ENCODE results near the gene VOPP1.

VOPP1 gene

GRCh38 chr7:55491346-55491745, 81.0 kb downstream of the VOPP1 start:
- H3K27me3 ChIP-seq (ENCODE audit: control insufficient read depth, low read length) = no peaks in the 10 kb centered on the region
- TF ChIP-seq EZH2phosphoT487 (IDR thresholded peaks at IDR 0.05; ENCODE audit: borderline replicate concordance, low read length) = no peak
- TF ChIP-seq, protein P1, sequence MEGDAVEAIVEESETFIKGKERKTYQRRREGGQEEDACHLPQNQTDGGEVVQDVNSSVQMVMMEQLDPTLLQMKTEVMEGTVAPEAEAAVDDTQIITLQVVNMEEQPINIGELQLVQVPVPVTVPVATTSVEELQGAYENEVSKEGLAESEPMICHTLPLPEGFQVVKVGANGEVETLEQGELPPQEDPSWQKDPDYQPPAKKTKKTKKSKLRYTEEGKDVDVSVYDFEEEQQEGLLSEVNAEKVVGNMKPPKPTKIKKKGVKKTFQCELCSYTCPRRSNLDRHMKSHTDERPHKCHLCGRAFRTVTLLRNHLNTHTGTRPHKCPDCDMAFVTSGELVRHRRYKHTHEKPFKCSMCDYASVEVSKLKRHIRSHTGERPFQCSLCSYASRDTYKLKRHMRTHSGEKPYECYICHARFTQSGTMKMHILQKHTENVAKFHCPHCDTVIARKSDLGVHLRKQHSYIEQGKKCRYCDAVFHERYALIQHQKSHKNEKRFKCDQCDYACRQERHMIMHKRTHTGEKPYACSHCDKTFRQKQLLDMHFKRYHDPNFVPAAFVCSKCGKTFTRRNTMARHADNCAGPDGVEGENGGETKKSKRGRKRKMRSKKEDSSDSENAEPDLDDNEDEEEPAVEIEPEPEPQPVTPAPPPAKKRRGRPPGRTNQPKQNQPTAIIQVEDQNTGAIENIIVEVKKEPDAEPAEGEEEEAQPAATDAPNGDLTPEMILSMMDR (IDR thresholded peaks at IDR 0.05; ENCODE audit: low read depth, low read length, poor library complexity, severe bottlenecking) = no peak
- no peaks in the 10 kb centered on the region for H3K79me2 ChIP-seq (ENCODE audit: control insufficient read depth, low read length)
- H3K27ac ChIP-seq (ENCODE audit: low read depth, low read length) = no peak overlapping the region
- no peaks in the 10 kb centered on the region for H3K9me3 ChIP-seq (ENCODE audit: control insufficient read depth, insufficient read depth, low read length)
- no peak overlapping the region for H3K4me2 ChIP-seq (ENCODE audit: low read length)
- H3K9me2 ChIP-seq (replicated peaks; ENCODE audit: control insufficient read depth, low read length) = no peaks in the 10 kb centered on the region
- no peaks in the 10 kb centered on the region for H3F3A ChIP-seq (ENCODE audit: control insufficient read depth, insufficient read depth)
- no peaks in the 10 kb centered on the region for H3K4me1 ChIP-seq (ENCODE audit: control insufficient read depth, low read length)
- H3K36me3 ChIP-seq (ENCODE audit: control insufficient read depth, low read length) = peaks cover 58% of the 10 kb centered on the region
- 0 out of 2 replicates have a peak, but pooled peaks cover 5% of the 10 kb centered on the region for H4K20me1 ChIP-seq (ENCODE audit: control insufficient read depth, insufficient read depth, low read depth, low read length)
- no peak overlapping the region for H3K4me3 ChIP-seq (ENCODE audit: low read length)

GRCh38 chr7:55490099-55490498, 82.2 kb downstream of the VOPP1 start:
- TF ChIP-seq, protein P1 (IDR thresholded peaks at IDR 0.05; ENCODE audit: low read depth, low read length, poor library complexity, severe bottlenecking) = no peak
- no peak for TF ChIP-seq EZH2phosphoT487 (IDR thresholded peaks at IDR 0.05; ENCODE audit: borderline replicate concordance, low read length)
- H3F3A ChIP-seq (ENCODE audit: control insufficient read depth, insufficient read depth) = no peaks in the 10 kb centered on the region
- H3K9me2 ChIP-seq (replicated peaks; ENCODE audit: control insufficient read depth, low read length) = no peaks in the 10 kb centered on the region
- no peaks in the 10 kb centered on the region for H3K4me1 ChIP-seq (ENCODE audit: control insufficient read depth, low read length)
- H3K4me2 ChIP-seq (ENCODE audit: low read length) = no peak overlapping the region
- no peaks in the 10 kb centered on the region for H3K27me3 ChIP-seq (ENCODE audit: control insufficient read depth, low read length)
- H3K36me3 ChIP-seq (ENCODE audit: control insufficient read depth, low read length) = peaks cover 48% of the 10 kb centered on the region
- H3K9me3 ChIP-seq (ENCODE audit: control insufficient read depth, insufficient read depth, low read length) = no peaks in the 10 kb centered on the region
- H3K4me3 ChIP-seq (ENCODE audit: low read length) = no peak overlapping the region
- no peak overlapping the region for H3K27ac ChIP-seq (ENCODE audit: low read depth, low read length)
- no peaks in the 10 kb centered on the region for H3K79me2 ChIP-seq (ENCODE audit: control insufficient read depth, low read length)
- H4K20me1 ChIP-seq (ENCODE audit: control insufficient read depth, insufficient read depth, low read depth, low read length) = 0 out of 2 replicates have a peak, but pooled peaks cover 5% of the 10 kb centered on the region

DNA sequence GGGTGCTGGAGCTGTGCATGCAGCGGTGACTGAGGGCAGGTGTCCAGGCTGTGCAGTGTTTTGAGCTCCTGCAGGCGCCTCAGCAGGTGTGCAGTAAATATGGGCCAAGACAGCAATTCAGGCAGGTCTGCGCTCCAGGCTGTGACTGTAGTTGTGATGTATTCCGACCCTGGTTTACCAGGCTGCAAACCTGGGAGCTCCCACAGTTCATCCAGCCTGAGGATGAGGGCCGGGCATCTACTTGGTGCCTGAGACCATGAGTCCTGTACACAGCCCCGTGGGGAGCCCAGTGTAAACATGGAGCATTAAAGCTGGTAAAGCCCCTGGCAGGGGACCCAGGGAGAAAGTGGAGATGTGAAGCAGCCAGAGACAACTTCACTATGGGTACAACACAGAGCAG, 82.8 kb downstream of the VOPP1 start:
- H3K27ac ChIP-seq (ENCODE audit: low read depth, low read length) = no peak overlapping the region
- no peaks in the 10 kb centered on the region for H3K79me2 ChIP-seq (ENCODE audit: control insufficient read depth, low read length)
- TF ChIP-seq EZH2phosphoT487 (IDR thresholded peaks at IDR 0.05; ENCODE audit: borderline replicate concordance, low read length) = no peak
- TF ChIP-seq, protein P1 (IDR thresholded peaks at IDR 0.05; ENCODE audit: low read depth, low read length, poor library complexity, severe bottlenecking) = no peak
- H3K4me2 ChIP-seq (ENCODE audit: low read length) = no peak overlapping the region
- no peaks in the 10 kb centered on the region for H3K9me2 ChIP-seq (replicated peaks; ENCODE audit: control insufficient read depth, low read length)
- peaks cover 46% of the 10 kb centered on the region for H3K36me3 ChIP-seq (ENCODE audit: control insufficient read depth, low read length)
- no peaks in the 10 kb centered on the region for H3K4me1 ChIP-seq (ENCODE audit: control insufficient read depth, low read length)
- H3K9me3 ChIP-seq (ENCODE audit: control insufficient read depth, insufficient read depth, low read length) = no peaks in the 10 kb centered on the region
- no peak overlapping the region for H3K4me3 ChIP-seq (ENCODE audit: low read length)
- H3K27me3 ChIP-seq (ENCODE audit: control insufficient read depth, low read length) = no peaks in the 10 kb centered on the region
- H3F3A ChIP-seq (ENCODE audit: control insufficient read depth, insufficient read depth) = no peaks in the 10 kb centered on the region
- H4K20me1 ChIP-seq (ENCODE audit: control insufficient read depth, insufficient read depth, low read depth, low read length) = 0 out of 2 replicates have a peak, but pooled peaks cover 5% of the 10 kb centered on the region

Measured in DOHH2 (cell line).